ENCODE measurements around the gene NFE2L2. TPM values are rescaled to one million over a fixed set of nuclear protein-coding genes. Genes with fewer than 3 reads are reported as not detected.

Gene NFE2L2
- total and polyA plus RNA-seq, 2 donors (not counting 1 experiment from before 2014, with no cell fraction given): 142 to 166 TPM

DNA sequence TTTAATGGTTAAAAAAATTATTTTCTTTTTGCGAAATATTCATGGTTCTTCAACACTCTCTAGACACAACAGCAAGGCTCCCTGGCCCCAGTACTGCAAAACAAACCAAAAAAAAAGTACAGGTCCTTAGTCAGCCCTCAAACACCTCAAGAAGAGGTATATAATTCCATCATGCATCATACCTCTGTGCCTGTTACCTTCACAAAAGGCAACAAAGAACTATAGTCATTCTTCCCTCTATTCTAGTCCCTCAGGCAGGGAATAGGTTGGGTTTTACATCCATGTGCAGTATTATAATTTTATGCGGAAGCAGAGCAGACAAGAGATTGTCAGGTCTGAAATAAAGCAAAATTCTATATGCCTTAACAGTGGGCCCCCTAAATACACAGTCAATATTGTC lies 8.5 kb downstream of the NFE2L2 start:
- Histone ChIP-seq H2AFZ (ENCODE audit: low read length) (no peak overlapping the region), H3K4me1 (ENCODE audit: control insufficient read depth, extremely low read depth, insufficient read depth, low read length) (peaks cover 18% of the 10 kb centered on the region), H3K9me3 (ENCODE audit: control insufficient read depth, insufficient read depth, low read depth, low read length) (no peaks in the 10 kb centered on the region), H3K9ac (ENCODE audit: insufficient read depth, low read length) (no peak overlapping the region), H3K79me2 (ENCODE audit: control insufficient read depth, insufficient read depth, low read length) (peaks cover 97% of the 10 kb centered on the region), H3K4me2 (ENCODE audit: extremely low read depth, insufficient read depth, low read length) (no peak overlapping the region), H3K27ac (ENCODE audit: insufficient read depth, low read length) (no peak overlapping the region), H3K36me3 (ENCODE audit: control insufficient read depth, insufficient read depth, low read length) (peaks cover 4% of the 10 kb centered on the region), H3K27me3 (ENCODE audit: control insufficient read depth, insufficient read depth, low read length) (no peaks in the 10 kb centered on the region), H4K20me1 (ENCODE audit: control insufficient read depth, extremely low read depth, insufficient read depth, low read length) (peaks cover 15% of the 10 kb centered on the region), H3K4me3 (replicated peaks in 1 of 4; ENCODE audit: control extremely low read depth in 1 of 4, insufficient read depth in 1 of 4, low read depth in 3 of 4, low read length in 4 of 4) (no peak overlapping the region)
- DNase-seq (ENCODE audit: low read depth in 2 of 2): no peak
- TF ChIP-seq CTCF (conservative IDR thresholded peaks at IDR 0.05 in 1 of 2, IDR thresholded peaks at IDR 0.05 in 1 of 2; ENCODE audit: low read depth in 1 of 2, low read length in 2 of 2) (no peak), EZH2 (IDR thresholded peaks at IDR 0.05; ENCODE audit: low read length, missing control alignments) (no peak)

GRCh38 chr2:177255227-177255601 lies 9.3 kb downstream of the NFE2L2 start:
- H3K36me3 ChIP-seq (ENCODE audit: control insufficient read depth, insufficient read depth, low read length): peaks cover 4% of the 10 kb centered on the region
- TF ChIP-seq CTCF (conservative IDR thresholded peaks at IDR 0.05 in 1 of 2, IDR thresholded peaks at IDR 0.05 in 1 of 2; ENCODE audit: low read depth in 1 of 2, low read length in 2 of 2) (no peak), EZH2 (IDR thresholded peaks at IDR 0.05; ENCODE audit: low read length, missing control alignments) (no peak)
- H3K9me3 ChIP-seq (ENCODE audit: control insufficient read depth, insufficient read depth, low read depth, low read length): no peaks in the 10 kb centered on the region
- H2AFZ ChIP-seq (ENCODE audit: low read length): no peak overlapping the region
- H3K9ac ChIP-seq (ENCODE audit: insufficient read depth, low read length): no peak overlapping the region
- peaks cover 12% of the 10 kb centered on the region for H4K20me1 ChIP-seq (ENCODE audit: control insufficient read depth, extremely low read depth, insufficient read depth, low read length)
- H3K27me3 ChIP-seq (ENCODE audit: control insufficient read depth, insufficient read depth, low read length): no peaks in the 10 kb centered on the region
- H3K79me2 ChIP-seq (ENCODE audit: control insufficient read depth, insufficient read depth, low read length): peaks cover 97% of the 10 kb centered on the region
- no peak overlapping the region for H3K27ac ChIP-seq (ENCODE audit: insufficient read depth, low read length)
- DNase-seq (ENCODE audit: low read depth in 2 of 2): no peak
- peak overlapping the region in 1 of 4 experiments; percentile 8 for H3K4me3 ChIP-seq (replicated peaks in 1 of 4; ENCODE audit: control extremely low read depth in 1 of 4, insufficient read depth in 1 of 4, low read depth in 3 of 4, low read length in 4 of 4)
- peaks cover 18% of the 10 kb centered on the region for H3K4me1 ChIP-seq (ENCODE audit: control insufficient read depth, extremely low read depth, insufficient read depth, low read length)
- H3K4me2 ChIP-seq (ENCODE audit: extremely low read depth, insufficient read depth, low read length): no peak overlapping the region

DNA sequence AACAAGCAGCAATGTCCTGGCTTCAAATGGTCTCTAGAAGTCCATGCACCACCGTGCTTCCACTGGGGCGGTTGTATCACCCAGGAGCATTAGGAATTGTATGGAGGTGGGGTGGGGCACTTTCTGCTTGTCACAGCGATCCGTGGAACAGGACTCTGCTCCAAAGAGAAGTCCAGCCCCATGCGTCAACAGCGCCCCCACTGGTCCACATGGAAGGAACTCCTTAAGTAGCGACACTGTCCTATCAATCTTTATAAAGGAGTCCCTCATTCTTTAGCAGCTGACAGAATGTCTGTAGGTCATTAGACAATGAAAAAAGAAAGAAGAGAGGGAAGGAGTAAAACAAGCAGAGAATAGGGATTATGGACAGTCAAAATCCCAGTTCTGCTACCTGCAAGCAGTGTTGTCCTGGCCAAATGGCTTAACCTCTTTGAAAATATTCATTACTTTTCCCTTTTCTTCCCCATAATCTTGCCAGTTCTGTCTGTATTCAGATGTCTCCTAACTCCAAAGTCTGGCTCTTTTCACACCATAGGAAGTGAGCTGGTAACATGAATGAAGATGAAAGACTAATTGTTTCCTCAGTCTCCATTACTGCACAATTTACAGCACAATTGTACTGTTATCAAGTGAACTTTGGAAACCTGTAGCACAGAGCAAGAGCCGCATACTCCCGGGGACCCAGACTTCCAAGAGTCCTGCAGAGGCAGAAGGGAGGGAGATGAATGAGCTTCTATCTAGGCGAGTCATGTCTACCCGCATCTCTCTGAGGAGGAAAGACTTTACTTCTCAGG lies 9.9 kb downstream of the NFE2L2 start:
- H3K4me2 ChIP-seq (ENCODE audit: extremely low read depth, insufficient read depth, low read length): no peak overlapping the region
- peaks cover 12% of the 10 kb centered on the region for H4K20me1 ChIP-seq (ENCODE audit: control insufficient read depth, extremely low read depth, insufficient read depth, low read length)
- H3K9me3 ChIP-seq (ENCODE audit: control insufficient read depth, insufficient read depth, low read depth, low read length): no peaks in the 10 kb centered on the region
- no peak overlapping the region for H2AFZ ChIP-seq (ENCODE audit: low read length)
- peak in 1 of 2 donors; percentile 59 for DNase-seq (ENCODE audit: low read depth in 2 of 2)
- no peaks in the 10 kb centered on the region for H3K27me3 ChIP-seq (ENCODE audit: control insufficient read depth, insufficient read depth, low read length)
- peaks cover 4% of the 10 kb centered on the region for H3K36me3 ChIP-seq (ENCODE audit: control insufficient read depth, insufficient read depth, low read length)
- peak overlapping the region in 1 of 4 experiments; percentile 9 for H3K4me3 ChIP-seq (replicated peaks in 1 of 4; ENCODE audit: control extremely low read depth in 1 of 4, insufficient read depth in 1 of 4, low read depth in 3 of 4, low read length in 4 of 4)
- TF ChIP-seq CTCF (conservative IDR thresholded peaks at IDR 0.05 in 1 of 2, IDR thresholded peaks at IDR 0.05 in 1 of 2; ENCODE audit: low read depth in 1 of 2, low read length in 2 of 2): peak; percentile 31 to 37
- TF ChIP-seq EZH2 (IDR thresholded peaks at IDR 0.05; ENCODE audit: low read length, missing control alignments): no peak
- peaks cover 97% of the 10 kb centered on the region for H3K79me2 ChIP-seq (ENCODE audit: control insufficient read depth, insufficient read depth, low read length)
- no peak overlapping the region for H3K27ac ChIP-seq (ENCODE audit: insufficient read depth, low read length)
- peaks cover 18% of the 10 kb centered on the region for H3K4me1 ChIP-seq (ENCODE audit: control insufficient read depth, extremely low read depth, insufficient read depth, low read length)
- no peak overlapping the region for H3K9ac ChIP-seq (ENCODE audit: insufficient read depth, low read length)

All from fibroblast of lung (primary cell).